Germinal center (tissue), 1 donor: ENCODE measurements around the gene FAM110C.
"Not testable (repeated sequence)": the region's sequence is repeated elsewhere in the genome, so short reads cannot be mapped to it uniquely, and the experiment has no call there.

Source experiments
- DNase-seq: peaks from one replicate; pipeline ENCODE4 v3.0.0; 2012; ENCODE audit warnings: mixed read lengths, low spot score

Gene FAM110C

DNA sequence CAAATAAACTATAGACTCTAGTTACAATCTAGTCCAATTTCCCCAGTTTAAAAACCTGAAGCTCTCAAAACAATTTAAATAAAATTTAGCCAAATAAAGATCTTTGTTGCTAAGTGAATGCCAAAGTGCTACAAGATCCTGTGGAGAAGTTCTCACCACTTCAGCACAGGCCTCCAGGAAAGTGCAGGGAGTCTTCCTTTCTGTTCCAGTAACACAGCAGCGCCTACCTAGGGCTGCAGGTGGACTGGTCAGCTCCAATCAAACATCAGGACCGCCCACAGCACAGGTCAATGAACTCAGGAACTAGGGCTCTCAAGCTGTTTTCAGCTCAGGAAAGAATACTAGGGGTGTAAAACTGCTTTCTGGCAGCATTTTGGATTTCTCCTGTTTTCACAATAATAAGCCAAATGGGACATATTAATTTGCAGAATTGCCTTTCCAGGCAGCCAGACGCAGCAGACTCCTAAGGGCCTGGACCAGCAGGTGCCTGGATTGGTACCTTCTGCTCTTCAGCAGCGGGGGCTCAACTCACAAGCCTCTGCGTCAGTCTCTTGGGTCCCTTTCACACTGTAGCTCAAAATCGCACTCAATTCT lies 1.5 kb downstream of the FAM110C start:
- no peak for DNase-seq

DNA sequence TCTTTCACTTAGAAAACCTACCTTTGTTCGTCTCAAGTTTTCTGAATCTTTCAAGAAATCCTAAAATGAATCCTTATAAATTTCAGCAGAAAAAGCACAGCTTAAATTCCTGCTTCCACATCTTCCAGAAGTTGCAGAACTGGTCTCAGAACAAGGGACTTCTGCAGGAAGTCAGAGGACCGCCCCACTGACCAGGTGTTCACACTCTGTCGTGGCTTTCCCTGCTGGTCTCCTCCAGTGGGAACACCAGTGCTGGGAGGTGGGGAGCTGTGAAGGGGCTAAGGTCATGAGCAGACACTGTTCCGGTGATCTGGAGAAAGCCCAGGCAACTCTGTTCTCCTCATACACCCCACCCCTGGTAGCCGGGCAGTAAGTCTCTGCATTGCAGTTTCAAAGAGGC lies 3.5 kb downstream of the FAM110C start:
- no peak for DNase-seq

DNA sequence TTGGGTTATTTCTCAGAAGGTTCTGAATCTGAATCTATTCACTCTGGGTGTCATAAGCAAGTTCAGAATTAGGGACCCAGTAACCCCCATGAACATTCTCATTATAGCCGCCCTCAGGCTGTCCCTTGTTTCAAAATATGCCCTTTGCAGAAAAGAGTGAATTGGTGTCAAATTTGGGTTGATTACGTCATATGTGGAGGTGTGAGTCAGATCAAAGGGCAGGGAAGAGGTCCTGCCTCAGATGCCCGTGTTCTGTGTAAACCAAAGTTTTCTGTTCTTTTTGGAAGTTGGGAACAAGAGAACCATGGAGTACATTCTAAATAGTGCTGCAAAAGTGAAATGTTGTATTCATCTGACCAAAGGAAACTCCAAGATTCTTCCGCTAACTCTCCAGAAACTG lies 5.8 kb downstream of the FAM110C start:
- no peak for DNase-seq

DNA sequence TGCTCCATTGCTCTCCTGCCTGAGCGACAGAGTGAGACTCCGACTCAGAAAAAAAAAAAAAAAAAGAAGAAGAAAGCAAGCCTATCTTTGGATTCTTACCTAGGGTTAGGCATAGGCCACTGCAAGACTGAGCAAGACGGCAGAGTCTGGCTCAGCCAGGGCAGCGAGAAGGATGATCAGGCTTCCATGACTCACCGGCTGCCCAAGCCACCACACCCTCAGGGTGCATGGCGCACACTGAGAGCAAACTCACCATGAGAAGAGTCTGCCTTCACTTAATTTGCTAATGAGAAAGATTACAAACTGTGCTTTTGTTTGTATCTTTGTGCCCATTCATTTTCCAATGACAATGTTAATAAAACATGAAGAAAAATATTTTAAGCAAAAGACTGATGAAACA lies 8.2 kb downstream of the FAM110C start:
- no peak for DNase-seq

GRCh38 chr2:36318-36717 lies 10.0 kb downstream of the FAM110C start:
- no peak for DNase-seq

GRCh38 chr2:35852-36251 lies 10.5 kb downstream of the FAM110C start:
- DNase-seq: no peak

DNA sequence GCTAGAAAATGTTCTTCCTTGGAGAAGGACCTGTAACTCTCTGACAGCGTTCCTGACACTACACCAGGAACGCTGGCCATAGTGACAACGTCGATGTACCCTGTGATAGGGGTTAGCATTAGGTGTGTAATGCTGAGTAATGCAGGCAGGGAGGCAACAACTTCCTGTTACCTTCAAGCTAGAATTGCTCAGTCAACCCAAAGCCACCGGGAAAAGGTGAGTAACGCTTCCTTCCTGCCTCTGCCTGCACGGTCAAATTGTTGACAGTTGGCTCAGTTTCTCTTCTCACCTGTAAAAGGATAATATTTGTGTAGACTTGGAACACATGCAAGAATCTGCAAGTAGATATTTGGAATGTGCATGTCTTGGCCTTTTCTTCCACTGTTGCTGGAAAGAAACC lies 12.7 kb downstream of the FAM110C start:
- DNase-seq: no peak

DNA sequence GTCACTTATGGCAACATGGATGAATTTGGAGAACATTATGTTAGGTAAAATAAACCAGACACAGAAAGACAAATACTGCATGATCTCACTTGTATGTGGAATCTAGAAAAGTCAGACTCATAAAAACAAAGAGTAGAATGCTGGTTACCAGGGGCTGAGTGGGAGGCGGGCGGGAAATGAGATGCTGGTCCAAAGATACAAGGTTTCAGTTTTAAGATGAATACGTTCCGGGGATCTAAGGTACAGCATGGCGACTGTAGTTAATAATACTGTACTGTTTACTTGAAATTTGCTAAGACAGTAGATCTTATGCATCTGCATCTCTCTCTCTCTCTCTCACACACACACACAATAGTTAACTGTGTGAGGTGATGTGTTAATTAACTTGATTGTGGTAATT lies 14.2 kb downstream of the FAM110C start:
- no peak for DNase-seq

DNA sequence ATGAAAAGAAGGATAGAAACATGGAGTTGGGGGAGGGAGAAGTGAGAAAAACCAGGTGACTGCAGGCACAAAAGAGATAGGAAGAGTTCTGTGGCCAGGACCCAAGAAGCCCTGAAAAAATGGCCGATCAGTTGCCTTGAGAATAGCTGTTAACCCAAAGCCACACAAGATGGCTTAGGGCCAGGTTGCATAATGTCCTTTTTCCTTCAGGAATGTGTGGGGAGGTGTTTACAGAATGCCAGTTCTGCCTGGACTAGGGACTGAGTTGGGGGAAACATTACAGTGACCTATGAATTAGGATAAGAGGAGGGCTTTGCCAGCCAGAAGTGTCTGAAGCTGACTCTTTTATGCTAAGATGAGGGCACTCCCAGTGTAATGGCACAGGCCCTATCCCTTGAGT lies 17.1 kb downstream of the FAM110C start:
- DNase-seq: no peak

- DNase-seq: no peak
Observed at GRCh38 chr2:28406-28975, 17.8 kb downstream of the FAM110C start.

DNA sequence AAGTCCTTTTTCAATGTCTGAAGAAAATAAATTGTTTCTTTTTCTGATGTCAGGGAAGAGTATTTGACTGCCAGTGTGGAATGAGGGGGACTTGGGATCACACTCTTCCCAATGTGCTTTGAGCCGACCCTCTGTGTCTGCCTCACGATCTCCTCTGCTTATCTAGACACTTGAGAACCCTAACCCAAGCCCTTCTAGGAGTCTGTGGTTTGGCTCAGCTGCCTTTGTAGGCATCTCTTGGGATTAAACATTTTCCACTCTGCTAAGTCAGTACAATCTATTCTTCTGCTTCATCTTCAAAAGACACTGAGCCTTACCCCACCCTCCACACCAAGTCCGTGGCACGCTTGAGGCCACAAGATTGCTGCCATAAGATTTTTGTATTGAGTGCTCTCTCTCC lies 19.4 kb downstream of the FAM110C start:
- no peak for DNase-seq

DNA sequence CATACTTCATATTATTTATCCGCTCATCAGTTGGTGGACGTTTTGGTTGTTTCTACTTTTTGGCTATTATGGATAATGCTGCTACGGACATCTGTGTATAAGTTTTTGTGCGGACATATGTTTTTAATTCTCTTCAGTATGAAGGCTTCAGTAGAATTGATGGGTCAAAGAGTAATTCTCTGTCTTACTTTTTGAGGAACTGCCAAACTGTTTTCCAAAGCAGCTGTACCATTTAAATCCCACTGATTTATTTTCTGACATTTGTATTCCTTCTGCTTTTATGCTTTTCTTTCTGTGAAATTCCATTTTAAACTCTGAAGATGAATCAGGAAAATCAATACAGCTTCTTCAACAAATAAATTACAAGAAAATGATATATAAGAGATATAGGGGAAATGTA lies 20.8 kb downstream of the FAM110C start:
- no peak for DNase-seq

DNA sequence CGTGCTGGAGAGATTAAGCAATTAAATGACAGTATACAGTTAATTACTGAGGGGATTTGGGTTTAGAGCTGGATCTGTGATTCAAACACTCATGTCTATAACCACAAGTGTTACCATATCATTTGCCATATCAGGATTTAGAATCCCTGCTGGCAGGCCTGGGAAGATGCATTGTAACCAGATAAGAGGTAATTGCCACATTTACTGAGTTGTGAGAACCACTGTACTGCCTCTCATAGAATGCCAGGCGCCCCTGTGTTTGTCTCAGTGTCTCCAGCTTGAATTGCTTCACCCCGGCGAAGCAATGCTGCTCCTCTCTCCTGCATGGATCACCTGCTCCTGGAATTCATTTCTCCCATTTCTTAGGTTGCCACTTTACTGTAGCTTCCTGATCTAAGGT lies 21.7 kb downstream of the FAM110C start:
- DNase-seq: not testable (repeated sequence)

- DNase-seq: no peak
Observed at GRCh38 chr2:24107-24506, 22.2 kb downstream of the FAM110C start.

- no peak for DNase-seq
Observed at GRCh38 chr2:23283-23682, 23.0 kb downstream of the FAM110C start.

- DNase-seq: not testable (repeated sequence)
Observed at GRCh38 chr2:22244-22643, 24.1 kb downstream of the FAM110C start.

GRCh38 chr2:20259-20658 lies 26.0 kb downstream of the FAM110C start:
- not testable (repeated sequence) for DNase-seq

GRCh38 chr2:19505-19904 lies 26.8 kb downstream of the FAM110C start:
- no peak for DNase-seq

GRCh38 chr2:18402-19271 lies 27.7 kb downstream of the FAM110C start:
- DNase-seq: no peak

DNA sequence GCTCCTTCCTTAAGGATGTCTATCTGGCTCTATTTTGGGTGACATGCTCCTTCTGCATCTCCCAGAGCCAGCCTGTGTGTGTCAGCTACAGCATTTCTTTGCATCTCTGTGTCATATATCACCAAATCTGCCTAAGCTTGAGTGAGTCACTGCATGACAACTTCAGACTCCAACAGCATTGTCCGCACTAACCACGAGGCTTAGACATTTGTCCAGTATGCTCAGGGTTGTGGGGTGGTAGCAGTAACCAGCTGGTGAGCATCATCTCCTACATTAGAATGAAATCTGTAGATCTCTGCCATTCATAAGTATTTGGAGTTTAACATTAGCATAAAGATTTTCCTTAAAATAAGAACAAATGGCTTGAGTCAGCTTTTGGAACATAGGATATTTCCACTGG lies 30.4 kb downstream of the FAM110C start:
- DNase-seq: not testable (repeated sequence)

DNA sequence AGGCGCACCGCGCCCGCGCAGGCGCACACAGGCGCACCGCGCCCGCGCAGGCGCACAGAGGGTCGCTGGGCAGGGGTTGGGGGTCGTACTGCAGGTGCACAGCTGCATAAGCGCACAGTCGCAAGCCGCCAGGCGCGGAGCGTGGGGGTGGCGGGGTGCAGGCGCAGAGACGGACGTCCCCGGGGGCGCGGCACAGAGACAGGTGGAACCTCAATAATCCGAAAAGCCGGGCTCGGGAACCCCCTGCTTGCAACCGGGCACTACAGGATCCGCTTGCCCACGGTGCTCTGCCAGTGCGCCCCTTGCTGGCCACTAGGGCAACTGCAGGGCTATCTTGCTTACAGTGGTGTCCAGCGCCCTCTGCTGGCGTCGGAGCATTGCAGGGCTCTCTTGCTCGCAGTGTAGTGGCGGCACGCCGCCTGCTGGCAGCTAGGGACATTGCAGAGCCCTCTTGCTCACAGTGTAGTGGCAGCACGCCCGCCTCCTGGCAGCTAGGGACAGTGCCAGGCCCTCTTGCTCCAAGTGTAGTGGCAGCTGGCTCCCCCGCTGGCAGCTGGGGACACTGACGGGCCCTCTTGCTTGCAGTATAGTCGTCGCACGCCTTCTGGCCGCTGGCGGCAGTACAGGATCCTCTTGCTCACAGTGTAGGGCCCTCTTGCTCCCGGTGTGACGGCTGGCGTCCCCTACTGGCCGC lies 34.9 kb downstream of the FAM110C start:
- DNase-seq: peak; percentile 10

DNA sequence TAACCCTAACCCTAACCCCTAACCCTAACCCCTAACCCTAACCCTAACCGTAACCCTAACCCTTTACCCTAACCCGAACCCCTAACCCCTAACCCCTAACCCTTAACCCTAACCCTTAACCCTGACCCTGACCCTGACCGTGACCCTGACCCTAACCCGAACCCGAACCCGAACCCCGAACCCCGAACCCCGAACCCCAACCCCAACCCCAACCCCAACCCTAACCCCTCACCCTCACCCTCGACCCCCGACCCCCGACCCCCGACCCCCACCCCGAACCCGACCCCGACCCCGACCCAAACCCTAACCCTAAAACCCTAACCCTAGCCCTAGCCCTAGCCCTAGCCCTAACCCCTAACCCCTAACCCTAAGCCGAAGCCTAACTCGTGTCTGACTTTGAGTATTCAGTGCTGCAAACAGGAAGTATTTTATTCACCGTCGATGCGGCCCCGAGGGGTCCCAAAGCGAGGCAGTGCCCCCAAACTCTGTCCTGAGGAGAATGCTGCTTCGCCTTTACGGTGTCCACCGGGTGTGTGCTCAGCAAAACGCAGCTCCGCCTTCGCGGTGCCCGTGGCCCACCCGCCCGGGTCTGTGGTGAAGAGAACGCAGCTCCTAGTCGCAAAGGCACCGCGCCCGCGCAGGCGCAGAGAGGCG lies 36.0 kb downstream of the FAM110C start:
- no peak for DNase-seq
